Measurements from ENCODE around the gene R3HDML. TPM values are rescaled to one million over a fixed set of nuclear protein-coding genes. Genes with fewer than 3 reads are reported as not detected.
A peak's percentile ranks its signal among the peaks of the same experiment; 100 is the strongest.
"Not testable (repeated sequence)": the region's sequence is repeated elsewhere in the genome, so short reads cannot be mapped to it uniquely, and the experiment has no call there.

R3HDML gene, protein sequence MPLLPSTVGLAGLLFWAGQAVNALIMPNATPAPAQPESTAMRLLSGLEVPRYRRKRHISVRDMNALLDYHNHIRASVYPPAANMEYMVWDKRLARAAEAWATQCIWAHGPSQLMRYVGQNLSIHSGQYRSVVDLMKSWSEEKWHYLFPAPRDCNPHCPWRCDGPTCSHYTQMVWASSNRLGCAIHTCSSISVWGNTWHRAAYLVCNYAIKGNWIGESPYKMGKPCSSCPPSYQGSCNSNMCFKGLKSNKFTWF
- polyA plus RNA-seq (2013, experiment 1 of 2; ENCODE audit: insufficient read length), result not detected
- polyA plus RNA-seq (2013, experiment 2 of 2; ENCODE audit: insufficient read length), result not detected

DNA sequence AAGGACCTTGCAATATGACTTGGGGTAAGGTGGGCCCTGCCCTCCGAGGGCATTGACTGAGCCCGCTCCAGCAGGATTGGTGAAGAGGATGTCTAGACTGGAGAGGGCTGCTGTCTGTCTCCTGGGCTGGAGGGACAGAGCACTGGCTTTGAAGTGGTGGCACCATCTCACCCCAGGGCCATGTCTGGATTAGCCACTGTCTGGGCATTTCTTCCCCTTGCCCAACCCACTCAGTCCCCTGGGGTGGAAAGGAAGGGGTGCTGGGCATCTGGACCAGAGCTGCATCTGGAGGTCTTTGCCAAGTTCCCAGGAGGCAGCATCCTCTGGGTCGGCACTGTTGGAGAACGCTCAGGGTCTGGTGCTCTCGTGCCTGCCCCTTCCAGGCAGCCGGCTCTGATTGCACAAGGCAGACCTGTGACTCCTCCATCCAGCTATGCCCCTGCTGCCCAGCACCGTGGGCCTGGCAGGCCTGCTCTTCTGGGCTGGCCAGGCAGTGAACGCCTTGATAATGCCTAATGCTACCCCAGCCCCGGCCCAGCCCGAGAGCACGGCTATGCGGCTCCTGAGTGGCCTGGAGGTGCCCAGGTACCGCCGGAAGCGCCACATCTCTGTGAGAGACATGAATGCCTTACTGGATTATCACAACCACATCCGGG lies at the start of gene R3HDML:
Gene R3HDML, plus strand, starts transcription at position 319 of the 656 bp plus-strand sequence. Its CDS starts 115 bp downstream, at position 434.
- no peak for DNase-seq

DNA sequence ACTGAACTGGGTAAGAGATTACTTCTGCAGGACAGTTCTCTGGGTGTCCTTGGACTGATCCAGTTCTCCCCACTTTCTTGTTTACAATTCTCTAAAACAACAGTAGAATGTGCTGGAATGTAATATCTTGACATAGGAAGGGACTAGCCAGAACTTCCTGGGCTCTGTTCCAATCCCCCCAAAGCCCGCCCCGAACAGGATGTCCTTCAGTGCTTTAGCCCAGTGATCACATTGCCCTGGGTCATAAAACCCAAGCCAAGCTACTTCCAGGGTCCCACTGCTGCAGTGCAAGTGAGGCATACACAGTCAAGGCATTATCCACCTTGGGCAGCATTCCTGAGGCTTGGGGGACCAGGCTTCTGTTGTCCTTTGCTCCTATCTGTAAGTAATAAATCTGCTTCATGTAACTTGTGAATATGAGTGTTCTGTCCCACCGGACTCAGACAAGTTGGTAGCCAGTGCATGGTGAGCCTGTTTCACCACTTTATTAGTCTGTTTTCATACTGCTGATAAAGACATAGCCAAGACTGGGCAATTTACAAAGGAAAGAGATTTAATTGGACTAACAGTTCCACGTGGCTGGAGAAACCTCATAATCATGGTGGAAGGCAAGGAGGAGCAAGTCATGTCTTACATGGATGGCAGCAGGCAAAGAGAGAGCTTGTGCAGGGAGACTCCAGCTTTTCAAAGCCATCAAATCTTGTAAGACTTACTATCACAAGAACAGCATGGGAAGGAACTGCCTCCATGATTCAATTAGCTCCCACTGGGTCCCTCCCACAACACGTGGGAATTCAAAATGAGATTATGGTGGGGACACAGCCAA lies 49.4 kb upstream of the R3HDML start:
- no peak for DNase-seq

DNA sequence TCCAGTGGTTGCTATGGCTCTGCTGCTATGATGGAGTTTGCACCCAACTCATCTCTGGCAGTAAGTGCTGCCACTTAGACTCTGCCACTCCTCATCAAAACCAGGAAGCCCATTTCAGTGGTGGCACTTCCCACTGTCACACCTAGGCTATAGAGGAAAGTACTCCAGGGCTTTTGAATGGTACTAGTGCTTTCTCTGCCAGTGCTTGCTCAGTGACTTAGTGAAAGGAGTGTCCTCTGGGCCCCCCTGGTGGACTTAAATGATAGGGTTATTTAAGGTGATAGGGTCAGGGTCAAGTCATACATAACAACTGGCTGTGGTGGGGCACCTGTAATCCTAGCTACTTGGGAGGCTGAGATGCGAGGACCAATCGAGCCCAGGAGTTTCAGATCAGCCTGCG lies 48.6 kb upstream of the R3HDML start:
- DNase-seq, result no peak

DNA sequence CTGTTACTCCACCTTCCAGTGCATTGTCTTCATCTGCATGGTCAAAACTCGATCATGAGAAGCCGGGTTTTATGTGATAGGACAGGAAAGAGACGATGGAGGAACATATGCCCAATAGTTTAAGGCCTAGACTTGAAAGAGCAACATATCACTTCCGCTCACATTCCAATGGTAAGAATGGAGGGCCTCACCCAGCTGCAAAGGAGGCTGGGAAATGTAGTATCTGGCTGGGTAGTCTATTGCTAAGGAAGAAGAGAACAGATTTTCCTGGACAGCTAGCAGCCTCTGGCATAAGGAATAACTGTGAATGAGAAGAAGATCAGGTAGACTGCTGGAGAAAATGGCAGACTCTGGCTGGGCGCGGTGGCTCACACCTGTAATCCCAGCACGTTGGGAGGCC lies 45.1 kb upstream of the R3HDML start:
- DNase-seq, result no peak

DNA sequence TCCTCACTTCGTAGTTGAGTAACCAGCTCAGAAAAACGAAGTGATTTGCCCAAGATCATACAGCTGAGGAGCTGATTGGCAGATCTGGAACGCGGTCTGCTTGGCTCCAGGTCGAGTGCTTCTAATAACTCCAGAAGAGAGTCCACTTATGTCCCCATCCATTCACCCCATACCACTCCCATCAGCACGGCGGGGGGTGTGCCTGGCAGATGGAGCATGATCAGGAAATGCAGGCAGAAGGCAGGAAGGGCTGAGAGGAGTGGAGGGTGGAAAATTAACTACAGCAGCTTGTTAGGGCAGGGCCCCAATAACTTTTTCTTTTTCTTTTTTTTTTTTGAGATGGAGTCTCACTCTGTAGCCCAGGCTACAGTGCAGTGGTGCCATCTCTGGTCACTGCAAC lies 40.8 kb upstream of the R3HDML start:
- no peak for DNase-seq

DNA sequence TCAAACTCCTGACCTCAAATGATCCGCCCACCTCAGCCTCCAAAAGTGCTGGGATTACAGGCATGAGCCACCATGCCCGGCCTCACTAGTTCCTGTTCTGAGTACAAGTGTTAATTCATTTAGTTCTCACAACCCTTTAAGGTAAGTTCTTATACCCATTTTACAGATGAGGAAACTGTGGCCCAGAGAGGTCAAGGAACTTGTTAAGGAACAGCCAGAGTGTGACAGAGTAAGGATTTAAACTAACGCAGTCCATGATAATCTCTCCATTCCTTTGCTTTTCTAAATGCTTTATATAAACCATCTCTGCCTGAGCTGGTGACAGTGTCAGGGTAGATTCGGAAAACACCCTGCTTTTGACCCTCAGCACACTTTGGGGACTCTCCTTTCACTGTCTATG lies 39.1 kb upstream of the R3HDML start:
- no peak for DNase-seq

DNA sequence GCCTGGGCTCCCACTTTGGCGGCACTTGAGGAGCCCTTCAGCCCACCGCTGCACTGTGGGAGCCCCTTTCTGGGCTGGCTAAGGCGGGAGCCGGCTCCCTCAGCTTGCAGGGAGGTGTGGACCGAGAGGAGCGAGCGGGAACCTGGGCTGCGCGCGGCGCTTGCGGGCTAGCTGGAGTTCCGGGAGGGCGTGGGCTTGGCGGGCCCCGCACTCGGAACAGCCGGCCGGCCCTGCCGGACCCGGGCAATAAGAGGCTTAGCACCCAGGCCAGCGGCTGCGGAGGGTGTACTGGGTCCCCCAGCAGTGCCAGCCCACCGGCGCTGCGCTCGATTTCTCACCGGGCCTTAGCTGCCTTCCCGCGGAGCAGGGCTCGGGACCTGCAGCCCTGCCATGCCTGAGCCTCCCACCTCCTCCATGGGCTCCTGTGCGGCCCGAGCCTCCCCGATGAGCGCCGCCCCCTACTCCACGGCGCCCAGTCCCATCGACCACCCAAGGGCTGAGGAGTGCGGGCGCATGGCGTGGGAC lies 37.8 kb upstream of the R3HDML start:
- DNase-seq, result not testable (repeated sequence)

DNA sequence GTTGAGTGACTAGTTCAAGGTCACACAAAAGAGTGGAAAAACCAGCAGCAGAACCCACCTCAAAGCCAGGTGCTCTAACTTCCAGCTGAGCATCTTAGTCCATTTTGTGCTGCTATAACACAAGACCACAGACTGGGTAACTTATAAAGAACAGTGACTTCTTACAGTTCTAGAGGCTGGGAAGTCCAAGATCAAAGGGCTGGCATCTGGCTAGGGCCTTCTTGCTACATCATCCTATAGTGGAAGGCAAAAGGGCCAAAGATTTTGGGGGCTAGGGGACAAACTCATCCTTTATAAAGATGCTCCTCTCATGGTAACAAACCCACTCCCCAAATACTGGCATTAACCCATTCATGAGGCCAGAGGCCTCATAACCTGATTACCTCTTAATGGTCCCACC lies 35.6 kb upstream of the R3HDML start:
- DNase-seq, result no peak

DNA sequence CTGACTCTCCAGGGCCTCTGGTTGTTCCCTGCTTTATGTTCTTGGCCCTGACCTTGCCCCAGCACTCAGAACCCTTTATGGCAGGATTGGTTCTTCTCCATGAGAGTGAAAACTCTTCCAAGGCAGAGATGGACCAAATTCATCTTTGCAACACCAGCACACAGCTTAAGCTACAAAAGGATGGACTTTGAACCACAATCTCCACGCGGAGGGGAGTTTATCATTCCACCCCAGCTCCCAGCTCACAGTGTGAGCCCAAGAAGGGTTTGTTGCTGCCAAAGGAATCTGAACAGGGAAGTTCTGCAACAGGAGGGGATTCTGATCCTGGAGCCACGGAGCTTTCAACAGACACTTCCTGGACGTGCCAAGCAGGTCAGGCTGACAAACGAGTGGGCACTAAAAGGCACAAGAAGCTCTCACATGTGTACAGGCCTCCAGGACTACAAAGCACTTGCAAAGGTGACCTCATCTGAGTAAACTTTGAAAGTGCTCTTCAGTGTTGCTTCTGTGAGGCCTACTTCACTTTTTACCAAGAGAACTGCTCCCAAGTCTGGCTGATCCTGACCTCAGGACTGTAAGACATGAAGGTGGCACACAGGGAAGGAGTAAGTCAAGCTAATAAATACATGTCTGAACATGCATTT lies 34.7 kb upstream of the R3HDML start:
- DNase-seq, result no peak

DNA sequence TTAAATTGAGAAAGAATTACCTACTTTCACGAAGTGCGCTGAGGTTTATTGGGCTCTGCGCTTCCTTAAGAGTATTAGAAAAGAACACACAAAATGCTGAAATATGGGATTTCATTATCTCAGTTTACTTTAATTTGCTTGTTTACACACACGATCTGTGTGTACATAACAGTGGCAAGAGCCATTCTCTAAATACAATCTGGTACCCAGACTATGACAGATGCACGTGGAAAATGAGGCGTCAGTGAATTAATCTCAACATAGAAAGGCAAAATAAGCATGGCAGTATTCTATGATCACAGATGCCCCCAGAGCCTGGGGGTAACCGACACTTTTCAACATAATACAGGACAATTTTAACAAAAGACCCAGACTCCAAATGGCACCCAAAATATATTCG lies 34.1 kb upstream of the R3HDML start:
- DNase-seq, result no peak

DNA sequence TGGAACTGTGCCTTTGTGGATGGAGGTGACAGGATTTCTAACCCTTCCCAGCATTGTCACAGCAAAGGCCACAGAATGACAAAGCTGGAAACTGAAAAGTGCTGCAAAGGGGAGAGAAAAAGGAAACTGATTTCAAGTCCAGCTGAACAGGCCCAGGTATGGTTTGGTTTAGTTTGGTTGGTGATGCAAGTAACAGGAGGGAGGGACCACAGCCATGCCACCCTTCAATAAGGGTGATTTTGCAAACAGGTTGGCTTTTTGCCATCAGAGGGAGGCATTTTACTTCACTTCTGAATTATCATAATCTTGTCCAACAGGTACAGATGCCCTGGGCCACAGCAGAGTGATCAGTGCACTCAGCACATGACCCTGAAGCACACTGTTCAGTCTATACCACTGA lies 32.5 kb upstream of the R3HDML start:
- DNase-seq, result no peak

DNA sequence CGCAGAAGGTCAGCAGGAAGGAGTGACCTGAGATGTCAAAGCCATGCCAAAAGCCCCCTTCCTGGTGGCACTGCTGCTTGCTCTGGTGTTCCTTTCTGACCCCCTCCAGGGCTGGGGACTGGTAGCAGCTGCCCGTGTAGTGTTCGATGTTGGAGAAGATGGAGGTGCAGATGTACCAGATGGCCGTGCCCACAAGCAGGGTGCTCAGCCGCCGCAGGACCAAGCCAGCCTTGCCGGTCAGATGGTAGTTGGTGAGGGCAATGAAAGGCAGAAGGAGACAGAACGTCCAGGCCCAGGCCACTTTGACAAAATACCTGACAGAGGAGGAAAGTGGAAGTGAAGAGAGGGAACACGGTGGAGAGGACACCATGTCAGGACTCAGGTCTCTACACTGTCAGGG lies 29.9 kb upstream of the R3HDML start:
- no peak for DNase-seq

DNA sequence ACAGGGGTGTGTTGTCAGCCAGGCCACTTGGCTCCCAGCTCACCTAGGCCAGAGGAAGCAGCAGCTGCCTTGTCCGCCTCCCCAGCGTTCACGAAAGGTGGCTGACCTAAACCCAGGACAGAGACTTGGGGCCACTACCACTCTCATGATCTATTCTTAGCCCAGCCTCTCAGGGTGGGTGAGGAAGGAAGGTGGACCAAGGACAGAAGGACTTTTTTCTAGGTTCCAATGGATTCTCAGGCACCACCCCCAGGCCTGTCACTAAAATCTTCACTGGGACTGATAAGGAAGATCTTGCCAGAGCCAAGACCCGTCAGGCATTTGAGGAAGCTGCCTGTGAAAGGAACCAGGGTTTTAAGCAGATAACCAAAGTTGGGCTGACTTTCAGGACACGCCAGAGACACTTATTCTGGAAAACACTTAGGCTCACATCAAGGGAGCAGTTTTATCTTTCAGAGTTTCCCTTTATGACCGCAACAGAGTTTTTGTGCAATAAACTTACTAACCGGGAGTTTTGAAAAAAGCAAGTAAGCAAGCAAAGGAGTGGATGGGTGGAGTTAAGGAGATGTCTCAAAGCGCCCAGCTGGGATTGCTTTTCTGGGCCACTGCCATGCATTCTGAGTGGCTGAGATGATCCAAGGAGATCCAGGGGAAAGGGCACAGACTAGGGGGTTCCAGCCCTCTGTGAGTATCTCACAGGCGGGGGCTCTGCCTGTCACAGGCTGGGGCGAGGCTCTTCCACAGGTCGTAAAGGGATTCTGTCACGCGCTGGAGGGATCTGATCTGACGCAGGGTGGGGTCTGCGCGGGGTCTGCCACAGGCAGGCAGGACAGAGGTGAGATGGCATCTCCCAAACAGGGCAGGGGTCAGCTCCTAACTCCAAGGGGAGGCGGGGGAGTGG lies 26.8 kb upstream of the R3HDML start:
- DNase-seq, result peak; percentile 53

DNA sequence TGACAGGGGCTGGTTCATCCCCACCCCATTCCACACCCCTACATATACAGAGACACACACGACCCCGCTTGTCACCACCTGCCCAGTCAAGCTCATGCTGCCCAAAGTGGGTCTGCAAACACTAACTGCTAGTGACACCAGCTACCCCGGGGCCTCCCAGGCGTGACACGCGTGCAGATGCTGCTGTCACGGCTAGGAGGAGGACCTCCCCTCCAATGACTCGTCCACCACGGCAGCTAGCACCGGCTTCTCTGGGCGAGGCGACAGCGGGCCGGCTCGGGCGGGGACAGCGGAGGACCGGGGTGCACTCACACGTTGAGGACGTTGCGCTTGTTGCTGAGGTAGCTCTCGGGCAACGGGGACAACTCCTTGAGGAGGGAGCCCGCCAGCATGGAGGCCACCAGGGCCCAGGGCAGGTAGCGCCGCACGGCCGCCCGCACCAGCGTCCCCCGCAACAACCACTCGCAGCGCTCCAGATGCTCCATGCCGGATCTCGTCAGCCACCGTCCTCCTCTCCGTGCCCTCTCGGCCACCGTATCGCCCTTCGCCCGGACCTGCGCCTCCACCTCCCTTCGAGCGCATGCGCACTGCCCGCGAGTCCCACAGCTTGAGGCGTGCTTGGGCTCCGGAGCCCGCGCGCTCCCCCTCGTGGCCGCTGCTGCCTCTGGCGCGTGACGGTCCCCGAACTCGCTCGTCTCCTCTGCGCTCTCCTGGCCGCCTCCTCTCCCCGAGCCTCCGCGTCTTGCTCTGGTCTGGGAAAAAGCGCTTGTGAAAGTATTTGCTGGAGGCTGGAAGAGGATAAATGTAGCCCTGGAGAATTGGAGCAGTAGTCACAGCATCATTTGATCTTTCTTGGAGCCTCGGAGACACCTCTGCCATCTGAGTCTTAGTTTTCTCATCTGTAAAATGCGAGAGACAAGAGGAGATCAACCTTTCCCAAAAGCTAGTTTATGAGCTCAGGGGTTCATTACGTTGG lies 25.9 kb upstream of the R3HDML start, which contains the start of gene FITM2:
Gene FITM2, minus strand, starts transcription at position 539 of the 976 bp plus-strand sequence. Its CDS starts 54 bp downstream, at position 485.
- DNase-seq, result peak; percentile 98

DNA sequence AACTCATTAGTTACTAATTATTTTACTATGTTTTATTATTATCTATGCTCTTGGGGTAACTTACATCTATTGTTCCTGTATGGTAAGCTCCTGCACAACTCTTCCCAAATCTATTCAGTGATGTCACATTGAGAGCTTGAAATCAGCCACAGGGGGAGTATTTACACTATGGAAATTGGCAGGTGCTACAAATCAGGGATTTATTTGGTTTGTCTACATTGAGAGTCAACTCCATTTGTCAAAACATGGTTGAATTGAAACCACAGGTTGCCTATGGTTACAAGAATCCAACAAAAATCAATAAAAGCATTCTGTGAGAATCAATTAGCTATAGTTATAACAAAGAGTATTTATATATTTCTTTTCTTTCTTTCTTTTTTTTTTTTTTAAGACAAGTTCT lies 22.0 kb upstream of the R3HDML start:
- no peak for DNase-seq

DNA sequence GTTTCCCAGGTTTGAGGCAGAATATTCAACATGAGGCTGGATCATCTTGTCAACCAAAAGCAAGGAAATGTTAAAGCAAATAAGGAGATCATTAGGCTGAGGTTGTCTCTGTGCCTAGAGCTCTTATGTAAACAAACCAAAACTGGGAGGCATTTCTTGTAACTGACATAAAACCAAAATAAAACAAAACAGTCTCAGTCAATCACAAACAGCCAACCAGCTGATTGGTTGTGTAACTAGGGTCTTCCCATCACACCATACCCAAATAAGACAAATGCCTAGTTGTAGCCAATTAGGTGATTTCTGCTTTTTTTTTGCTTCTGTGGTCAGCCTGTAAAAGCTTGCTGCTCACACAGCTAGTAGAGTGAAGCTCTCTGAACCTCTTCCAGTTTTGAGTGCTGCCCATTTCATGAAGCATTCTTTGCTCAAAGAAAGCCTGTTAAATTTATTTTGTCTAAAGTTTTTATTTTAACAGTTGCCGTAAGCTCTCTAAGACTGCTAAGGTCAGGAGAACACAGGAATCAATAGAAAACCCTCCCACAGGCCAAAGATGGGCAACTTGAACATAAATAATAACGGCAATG lies 16.9 kb upstream of the R3HDML start:
- no peak for DNase-seq

DNA sequence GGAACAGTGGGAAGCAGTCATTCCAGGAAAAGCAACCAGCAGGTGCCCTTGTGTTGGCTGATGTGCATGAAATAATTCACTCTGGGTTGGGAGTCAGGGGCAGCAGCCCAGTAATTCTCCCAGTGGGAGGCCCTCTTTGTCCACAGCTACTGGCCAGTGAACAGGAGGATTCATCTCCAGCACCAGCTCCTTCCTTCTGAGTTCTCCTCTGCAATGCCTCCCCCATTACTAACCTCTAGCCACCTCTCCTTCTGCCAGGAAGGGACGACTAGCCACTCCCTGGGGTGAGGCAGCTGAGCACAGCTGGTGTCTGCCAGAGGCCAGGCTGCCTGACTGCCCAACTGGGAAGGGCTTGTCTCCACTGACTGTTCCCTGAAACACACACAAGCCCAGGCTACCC lies 12.5 kb upstream of the R3HDML start:
- no peak for DNase-seq

DNA sequence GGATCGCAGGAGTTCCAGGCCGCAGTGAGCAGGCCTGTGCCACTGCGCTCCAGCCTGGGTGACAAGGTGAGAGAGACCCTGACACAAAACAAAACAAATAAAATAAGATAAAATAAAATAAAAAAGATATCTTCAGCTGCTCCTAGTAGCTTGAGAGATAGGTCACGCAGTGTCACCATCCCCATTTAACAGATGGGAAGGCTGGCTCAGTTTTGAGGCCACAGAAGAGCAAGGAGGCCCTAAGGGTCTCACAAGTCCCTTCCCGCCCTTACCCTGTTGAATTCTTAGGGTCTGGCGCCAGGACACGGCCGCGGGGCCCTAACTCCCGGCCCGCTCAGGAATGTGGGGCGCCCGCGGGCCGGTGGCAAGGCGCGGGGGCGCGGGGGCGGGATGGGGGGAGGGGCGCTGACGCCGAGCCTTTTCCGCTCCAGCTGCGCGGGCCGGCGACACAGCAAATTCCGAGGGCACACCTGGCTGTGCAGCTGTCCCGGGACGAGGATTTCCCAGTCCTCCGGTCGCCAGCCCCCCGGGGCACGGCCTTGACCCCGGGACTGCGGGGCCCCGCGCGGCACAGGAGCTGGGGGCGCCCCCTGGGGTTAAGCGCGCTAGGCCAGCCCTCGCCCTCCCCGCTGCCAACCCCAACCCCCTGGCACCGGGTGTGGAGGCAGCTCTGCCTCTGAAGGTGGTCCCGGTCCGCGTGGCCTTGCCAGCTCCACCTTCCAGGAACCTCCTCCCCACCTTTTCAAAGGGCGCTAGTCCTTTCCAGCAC lies 10.3 kb upstream of the R3HDML start:
- DNase-seq, result no peak

DNA sequence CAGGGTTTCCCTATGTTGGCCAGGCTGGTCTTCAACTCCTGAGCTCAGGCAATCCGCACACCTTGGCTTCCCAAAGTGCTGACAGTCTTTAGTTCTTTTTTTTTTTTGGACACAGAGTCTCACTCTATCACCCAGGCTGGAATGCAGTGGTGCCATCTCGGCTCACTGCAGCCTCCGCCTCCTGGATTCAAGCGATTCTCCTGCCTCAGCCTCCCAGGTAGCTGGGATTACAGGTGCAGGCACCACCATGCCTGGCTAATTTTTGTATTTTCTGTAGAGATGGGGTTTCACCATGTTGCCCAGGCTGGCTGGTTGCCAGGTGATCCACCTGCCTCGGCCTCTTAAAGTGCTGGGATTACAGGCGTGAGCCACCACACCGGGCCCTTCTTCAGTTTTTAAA lies 9.1 kb upstream of the R3HDML start:
- not testable (repeated sequence) for DNase-seq
